Activated CD4-positive, alpha-beta T cell treated with anti-CD3 and anti-CD28 coated beads, Interleukin-2, amount 10 ng/mL, durations not matched to agents 24 days and 14 days (primary cell): ENCODE data around the gene CFI. TPM values are rescaled to one million over a fixed set of nuclear protein-coding genes. Genes with fewer than 3 reads are reported as not detected.

ENCODE experiments used
- DNase-seq: peaks from one replicate; pipeline ENCODE4 v3.0.0; 2022
- H3K27ac Mint-ChIP-seq: one replicate; pipeline ENCODE4 v1.8.0; 2022; ENCODE audit warnings: mild to moderate bottlenecking, mixed read lengths
- H3K27me3 Mint-ChIP-seq: one replicate; pipeline ENCODE4 v1.8.0; 2022; ENCODE audit warnings: mixed read lengths
- H3K36me3 Mint-ChIP-seq: one replicate; pipeline ENCODE4 v1.8.0; 2022; ENCODE audit warnings: low read depth, mild to moderate bottlenecking, mixed read lengths
- H3K4me1 Mint-ChIP-seq: one replicate; pipeline ENCODE4 v1.8.0; 2021; ENCODE audit warnings: mixed read lengths
- H3K4me3 Mint-ChIP-seq: one replicate; pipeline ENCODE4 v1.8.0; 2022; ENCODE audit warnings: mild to moderate bottlenecking, moderate library complexity, mixed read lengths
- H3K9me3 Mint-ChIP-seq: one replicate; pipeline ENCODE4 v1.8.0; 2021; ENCODE audit warnings: mixed read lengths
- intact Hi-C: fragments of 100-400 bp; cut with micrococcal nuclease; formaldehyde crosslinking; loops from one replicate; pipeline ENCODE4 v1.15.1; 2023
- total RNA-seq: library from RNA; stranded (reverse); gene quantifications from 2 replicates; pipeline ENCODE4 v1.2.3, GENCODE V29; 2022

The CFI gene
- total RNA-seq, 1 donor from 2014 or later: not detected

DNA sequence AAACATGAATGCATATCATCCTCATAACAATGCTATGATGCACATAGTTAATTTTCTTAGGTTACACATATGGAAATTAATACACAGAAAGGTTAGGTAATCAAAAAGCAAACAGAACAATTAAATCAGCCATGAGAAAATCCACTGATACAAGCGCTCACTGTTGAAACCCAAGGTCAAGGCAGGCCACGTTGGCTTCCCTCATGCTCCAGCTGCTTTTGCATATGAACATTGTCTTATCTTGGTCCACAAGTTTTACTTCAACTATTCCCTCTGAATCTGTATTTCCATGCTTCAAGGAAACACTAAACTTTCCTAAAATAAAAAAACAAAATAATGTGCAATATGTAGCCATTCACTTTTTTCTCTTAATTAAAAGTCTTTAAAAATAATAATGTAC is 37.4 kb downstream of the CFI start:
- Mint-ChIP-seq H3K27ac (no peak overlapping the region), H3K9me3 (no peaks in the 10 kb centered on the region), H3K4me3 (no peak overlapping the region), H3K27me3 (peaks cover 6% of the 10 kb centered on the region), H3K4me1 (peaks cover 5% of the 10 kb centered on the region), H3K36me3 (no peaks in the 10 kb centered on the region)
- intact Hi-C loops: loop anchor here (5.0 kb wide), 1 partner anchor 53 kb away; the partner anchor contains the start of gene GAR1
- DNase-seq: no peak

DNA sequence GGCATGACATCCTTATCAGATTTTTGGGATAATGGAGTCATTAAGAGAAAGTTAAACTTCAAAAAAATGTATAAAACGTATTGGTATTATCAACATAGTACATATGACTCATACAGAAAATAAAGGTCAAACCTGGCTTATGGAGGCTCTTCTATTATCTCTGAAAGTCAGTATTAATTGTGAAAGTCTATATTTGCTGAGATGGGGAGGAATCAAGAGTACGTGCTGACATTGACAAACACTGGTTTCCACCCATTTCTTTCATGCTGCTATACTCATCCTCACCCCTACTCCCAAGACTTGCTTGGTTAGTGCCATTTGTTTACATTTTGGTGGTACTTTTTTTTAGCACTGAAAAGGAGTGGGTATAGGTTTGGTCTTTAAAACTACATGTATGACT is 41.1 kb downstream of the CFI start:
- Mint-ChIP-seq H3K27ac (no peak overlapping the region), H3K4me3 (no peak overlapping the region), H3K9me3 (no peaks in the 10 kb centered on the region), H3K4me1 (peaks cover 5% of the 10 kb centered on the region), H3K27me3 (peaks cover 9% of the 10 kb centered on the region), H3K36me3 (no peaks in the 10 kb centered on the region)
- DNase-seq: peak; percentile 10
- intact Hi-C loops: loop anchor here (5.0 kb wide), 1 partner anchor 57 kb away; the partner anchor contains the start of gene GAR1

DNA sequence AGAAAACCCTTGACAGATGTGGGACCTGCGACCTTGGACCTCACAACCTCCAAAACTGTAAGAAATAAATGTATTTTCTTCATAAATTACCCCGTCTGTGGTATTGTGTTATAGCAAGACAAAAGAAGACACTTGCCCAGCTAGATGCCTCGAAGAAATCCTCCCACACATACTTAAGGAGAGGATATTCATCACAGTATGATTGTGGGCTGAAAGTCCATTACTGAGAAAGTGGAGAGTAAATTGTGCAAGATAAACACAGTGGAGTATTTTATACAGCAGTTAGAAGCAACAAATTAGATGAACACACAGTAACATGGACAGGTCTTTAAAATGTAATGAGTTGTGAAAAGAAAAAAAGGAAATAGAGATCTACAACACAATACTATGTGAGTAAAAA is 46.1 kb downstream of the CFI start:
- H3K4me1 Mint-ChIP-seq: no peaks in the 10 kb centered on the region
- no peaks in the 10 kb centered on the region for H3K9me3 Mint-ChIP-seq
- H3K27me3 Mint-ChIP-seq: peaks cover 7% of the 10 kb centered on the region
- intact Hi-C loops: no loop called here
- H3K4me3 Mint-ChIP-seq: no peak overlapping the region
- no peak overlapping the region for H3K27ac Mint-ChIP-seq
- no peaks in the 10 kb centered on the region for H3K36me3 Mint-ChIP-seq
- no peak for DNase-seq

DNA sequence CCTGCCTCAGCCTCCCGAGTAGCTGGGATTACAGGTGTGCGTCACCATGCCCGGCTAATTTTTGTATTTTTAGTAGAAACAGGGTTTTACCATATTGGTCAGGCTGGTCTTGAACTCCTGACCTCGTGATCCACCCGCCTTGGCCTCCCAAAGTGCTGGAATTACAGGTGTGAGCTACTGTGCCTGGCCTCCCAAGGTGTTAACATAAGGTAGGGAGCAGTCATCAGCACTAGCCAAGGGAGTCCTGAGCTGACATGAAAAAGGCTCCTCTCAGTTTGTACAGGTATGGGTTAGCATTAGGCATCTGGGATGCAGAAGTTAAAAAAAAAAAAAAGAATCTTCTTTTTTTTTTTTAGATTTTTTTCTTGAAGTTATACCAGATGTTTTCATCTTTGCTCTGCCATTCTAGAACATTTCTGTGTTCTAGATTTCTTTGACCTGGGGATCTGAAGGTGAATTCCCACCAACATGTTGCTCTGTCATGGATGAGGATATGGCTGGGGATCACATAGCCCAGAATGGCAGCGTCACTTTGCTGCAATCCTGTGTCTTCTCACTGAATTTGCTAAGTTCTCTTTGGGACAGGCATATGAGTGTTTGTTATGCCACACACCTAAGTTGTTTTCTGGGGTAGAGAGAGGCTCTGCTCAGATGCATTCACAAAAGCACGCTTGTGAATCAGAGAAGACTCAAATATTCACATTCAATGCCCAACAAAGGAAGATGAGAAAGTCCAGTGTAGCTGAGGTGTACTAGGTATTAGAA is 47.5 kb downstream of the CFI start:
- Mint-ChIP-seq H3K27ac (peak overlapping the region; percentile 48), H3K36me3 (no peaks in the 10 kb centered on the region), H3K4me1 (no peaks in the 10 kb centered on the region), H3K4me3 (no peak overlapping the region), H3K27me3 (peaks cover 7% of the 10 kb centered on the region), H3K9me3 (no peaks in the 10 kb centered on the region)
- intact Hi-C loops: loop anchor here (5.0 kb wide), 1 partner anchor 332 kb away; no protein-coding TSS in a partner anchor
- DNase-seq: peak; percentile 65

DNA sequence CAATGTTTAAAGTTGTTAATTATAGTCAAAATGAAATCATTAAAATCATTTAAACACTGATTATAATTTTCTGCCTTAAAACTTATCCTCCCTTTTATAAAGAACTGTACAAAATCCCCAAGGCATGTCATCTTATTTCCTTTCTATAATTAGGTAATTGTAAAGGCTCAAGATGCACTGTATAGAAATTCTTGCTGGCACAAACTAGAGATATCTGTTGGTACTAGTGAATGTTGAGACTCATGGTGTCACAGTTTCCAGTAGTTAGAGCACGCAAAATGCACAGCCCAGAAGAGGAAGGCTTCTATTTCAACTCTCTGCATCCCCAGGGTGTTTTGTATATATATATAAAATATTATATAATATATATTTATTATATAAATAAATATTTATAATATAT is 49.3 kb downstream of the CFI start:
- no peak overlapping the region for H3K4me3 Mint-ChIP-seq
- H3K9me3 Mint-ChIP-seq: no peaks in the 10 kb centered on the region
- H3K27me3 Mint-ChIP-seq: peaks cover 7% of the 10 kb centered on the region
- DNase-seq: peak; percentile 34
- no peak overlapping the region for H3K27ac Mint-ChIP-seq
- intact Hi-C loops: loop anchor here (5.0 kb wide), 1 partner anchor 330 kb away; no protein-coding TSS in a partner anchor
- H3K36me3 Mint-ChIP-seq: no peaks in the 10 kb centered on the region
- H3K4me1 Mint-ChIP-seq: no peaks in the 10 kb centered on the region

DNA sequence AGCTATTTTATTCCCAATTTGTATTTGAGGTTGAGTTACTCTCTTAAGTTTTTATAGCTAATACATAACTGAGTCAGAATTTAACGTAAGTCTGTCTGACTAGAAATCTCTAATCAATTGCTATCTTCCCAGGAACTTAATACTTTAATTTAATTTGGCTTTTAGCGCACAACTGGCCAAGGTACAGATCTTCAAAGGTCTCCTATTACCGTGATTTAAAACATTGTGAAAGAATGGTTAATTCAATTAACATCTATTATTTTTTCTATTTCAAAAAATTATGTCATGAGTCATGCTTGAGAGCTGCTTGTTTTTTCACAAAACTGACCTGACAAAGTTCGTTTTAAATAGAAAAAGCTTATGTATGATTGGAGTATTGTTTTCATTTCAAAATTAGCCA is 49.9 kb downstream of the CFI start:
- intact Hi-C loops: loop anchor here (5.0 kb wide), 1 partner anchor 330 kb away; no protein-coding TSS in a partner anchor
- Mint-ChIP-seq H3K36me3 (no peaks in the 10 kb centered on the region), H3K4me1 (no peaks in the 10 kb centered on the region)

DNA sequence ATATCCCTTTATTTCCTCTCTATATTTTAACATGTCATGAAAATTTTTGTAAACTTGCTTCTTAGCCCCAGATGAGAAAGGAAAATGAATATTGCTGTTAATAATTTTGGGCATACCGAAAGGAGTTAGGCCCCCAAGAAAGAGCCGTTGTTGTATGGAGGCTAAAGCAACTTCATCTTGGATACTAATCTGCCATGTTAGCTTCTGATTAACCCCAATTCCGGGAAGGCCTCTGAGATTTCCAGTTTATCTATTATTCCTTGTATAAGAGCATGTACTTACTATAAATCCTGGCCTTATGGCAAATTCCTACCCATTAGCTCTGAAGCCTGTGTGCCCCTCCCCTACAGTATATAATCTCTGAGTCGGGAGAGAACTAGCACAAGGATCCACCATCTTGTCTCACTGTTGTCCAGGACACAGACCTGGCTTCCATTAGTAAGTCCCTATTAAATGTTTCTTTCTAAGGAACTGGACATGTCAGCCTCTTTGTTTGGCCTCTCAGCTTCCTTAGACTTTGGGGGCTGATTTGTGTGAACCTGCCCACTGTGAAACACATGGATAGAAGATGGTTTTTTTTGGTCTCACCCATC is 51.1 kb downstream of the CFI start:
- no peak overlapping the region for H3K4me3 Mint-ChIP-seq
- no peak overlapping the region for H3K27ac Mint-ChIP-seq
- intact Hi-C loops: loop anchor here (5.0 kb wide), 1 partner anchor 328 kb away; no protein-coding TSS in a partner anchor
- H3K4me1 Mint-ChIP-seq: no peaks in the 10 kb centered on the region
- peak; percentile 54 for DNase-seq
- H3K36me3 Mint-ChIP-seq: no peaks in the 10 kb centered on the region
- H3K9me3 Mint-ChIP-seq: no peaks in the 10 kb centered on the region
- peaks cover 7% of the 10 kb centered on the region for H3K27me3 Mint-ChIP-seq

More for the DNA sequence above, 49.9 kb downstream of the CFI start:
- no peak overlapping the region for H3K4me3 Mint-ChIP-seq
- DNase-seq: peak; percentile 8
- no peaks in the 10 kb centered on the region for H3K9me3 Mint-ChIP-seq
- H3K27me3 Mint-ChIP-seq: peaks cover 7% of the 10 kb centered on the region
- H3K27ac Mint-ChIP-seq: no peak overlapping the region

DNA sequence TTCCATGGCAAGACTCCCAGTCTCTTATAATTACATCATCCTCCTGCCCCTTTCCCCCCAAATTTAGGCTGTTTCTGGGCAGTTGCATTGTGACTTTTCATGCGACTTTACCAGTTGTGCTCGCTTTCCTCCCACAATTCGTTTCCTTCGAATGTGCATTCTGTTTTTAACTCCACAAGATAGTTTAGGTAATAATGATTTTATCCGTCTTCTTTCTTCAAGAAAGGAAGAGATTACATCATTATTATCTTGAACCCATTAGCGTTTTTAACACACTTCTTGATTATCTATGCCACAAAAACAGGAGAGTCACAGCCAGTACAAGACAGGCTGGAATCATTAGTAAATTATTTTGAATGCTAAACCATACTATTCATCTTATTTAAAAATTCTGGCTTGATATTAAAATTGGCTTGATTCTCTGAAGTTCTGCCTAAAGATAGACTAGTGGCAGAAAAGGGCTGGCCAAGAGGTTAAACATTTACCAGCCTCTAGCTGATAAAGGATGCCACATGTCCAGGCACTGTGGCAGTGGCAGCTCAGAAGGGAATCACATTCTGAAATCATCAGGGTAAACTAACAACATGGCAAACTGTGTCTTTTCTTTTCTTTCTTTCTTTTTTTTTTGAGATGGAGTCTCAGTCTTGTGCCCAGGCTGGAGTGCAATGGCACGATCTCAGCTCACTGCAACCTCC is 52.3 kb downstream of the CFI start:
- Mint-ChIP-seq H3K27me3 (peaks cover 5% of the 10 kb centered on the region), H3K27ac (no peak overlapping the region), H3K4me3 (no peak overlapping the region), H3K36me3 (no peaks in the 10 kb centered on the region), H3K9me3 (no peaks in the 10 kb centered on the region), H3K4me1 (no peaks in the 10 kb centered on the region)
- peak; percentile 37 for DNase-seq
- intact Hi-C loops: loop anchor here (5.0 kb wide), 1 partner anchor 327 kb away; no protein-coding TSS in a partner anchor

DNA sequence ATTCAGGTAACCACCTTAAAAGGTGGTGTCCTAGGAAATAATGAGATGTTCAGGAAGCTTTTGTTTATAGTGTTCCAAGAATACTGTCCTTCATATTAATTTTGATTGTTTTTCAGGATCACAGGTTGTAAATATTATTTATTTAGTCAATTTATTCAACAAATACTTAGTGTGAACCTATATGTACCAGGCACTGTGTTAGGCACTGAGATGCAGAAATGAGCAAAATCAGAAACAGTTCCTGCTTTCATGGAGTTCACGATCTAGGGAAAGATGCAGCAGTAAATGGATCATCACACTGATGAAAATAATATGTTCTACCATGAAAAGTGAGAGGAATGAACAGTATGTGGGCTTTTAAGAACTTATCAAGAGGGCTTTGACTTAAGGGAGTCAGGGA is 53.7 kb downstream of the CFI start:
- intact Hi-C loops: no loop called here
- Mint-ChIP-seq H3K9me3 (no peaks in the 10 kb centered on the region), H3K27me3 (peaks cover 7% of the 10 kb centered on the region), H3K4me1 (no peaks in the 10 kb centered on the region), H3K36me3 (no peaks in the 10 kb centered on the region), H3K27ac (no peak overlapping the region), H3K4me3 (no peak overlapping the region)
- no peak for DNase-seq

DNA sequence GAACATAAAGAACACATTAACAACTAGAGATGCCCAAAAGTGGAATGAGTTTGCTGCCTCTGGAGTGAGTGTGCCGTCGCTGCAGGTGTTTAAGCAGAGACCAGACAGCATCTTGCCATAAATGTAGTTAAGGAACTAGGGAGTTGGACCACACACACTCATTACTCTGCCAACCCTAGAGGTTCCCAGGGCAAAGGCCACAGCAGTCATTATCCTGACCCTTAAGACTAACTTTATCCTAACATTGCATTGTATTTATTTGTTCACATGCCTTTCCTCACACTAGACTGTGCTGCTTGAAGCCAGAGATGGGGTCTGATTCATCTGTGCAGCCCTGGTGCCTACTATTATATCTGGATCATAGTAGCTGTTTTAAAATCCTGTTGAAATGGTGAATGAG is 55.1 kb downstream of the CFI start:
- H3K9me3 Mint-ChIP-seq: no peaks in the 10 kb centered on the region
- no peaks in the 10 kb centered on the region for H3K36me3 Mint-ChIP-seq
- intact Hi-C loops: no loop called here
- no peak overlapping the region for H3K4me3 Mint-ChIP-seq
- peak; percentile 22 for DNase-seq
- no peak overlapping the region for H3K27ac Mint-ChIP-seq
- H3K4me1 Mint-ChIP-seq: no peaks in the 10 kb centered on the region
- H3K27me3 Mint-ChIP-seq: peaks cover 14% of the 10 kb centered on the region

DNA sequence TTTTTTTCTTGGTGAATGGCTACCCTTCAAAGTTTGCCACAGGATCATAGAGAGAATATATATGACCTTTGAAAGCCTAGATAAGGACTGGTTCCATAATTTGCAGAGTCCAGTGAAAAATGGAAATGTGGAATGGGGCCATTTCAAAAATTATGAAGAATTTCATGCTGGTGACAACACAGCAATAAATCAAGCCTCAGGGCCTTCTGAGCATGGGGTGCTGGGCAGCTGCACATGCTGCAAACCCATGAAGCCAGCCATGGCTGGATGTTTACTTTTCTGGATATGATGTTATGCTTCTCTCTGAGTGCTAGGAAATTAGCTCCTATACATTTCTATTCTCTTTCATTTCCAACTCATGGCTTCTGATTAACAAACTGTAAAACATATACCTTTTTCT is 56.0 kb downstream of the CFI start:
- H3K4me3 Mint-ChIP-seq: no peak overlapping the region
- no peaks in the 10 kb centered on the region for H3K9me3 Mint-ChIP-seq
- H3K27me3 Mint-ChIP-seq: peaks cover 16% of the 10 kb centered on the region
- H3K27ac Mint-ChIP-seq: no peak overlapping the region
- DNase-seq: peak; percentile 26
- no peaks in the 10 kb centered on the region for H3K36me3 Mint-ChIP-seq
- no peaks in the 10 kb centered on the region for H3K4me1 Mint-ChIP-seq
- intact Hi-C loops: no loop called here

DNA sequence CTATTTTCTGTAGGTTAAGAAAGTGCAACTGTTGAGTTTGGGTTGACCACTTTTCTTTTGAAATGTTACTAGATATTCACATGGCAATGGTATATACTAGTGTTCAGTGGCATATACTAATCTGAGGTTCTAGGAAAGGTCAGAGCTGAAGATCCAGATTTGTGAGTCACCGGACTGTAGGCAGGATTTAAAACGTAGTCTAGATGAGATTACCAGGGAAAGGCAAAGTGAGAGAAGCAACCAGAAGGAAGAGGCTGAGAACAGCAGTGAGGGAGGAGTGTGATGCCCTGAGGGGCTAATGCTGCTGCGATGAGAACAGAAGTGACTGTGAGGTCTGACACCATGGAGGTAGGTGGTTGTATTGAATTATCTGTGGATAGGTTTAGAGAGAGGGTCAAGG is 62.3 kb downstream of the CFI start:
- DNase-seq: peak; percentile 26
- Mint-ChIP-seq H3K4me3 (no peak overlapping the region), H3K27ac (no peak overlapping the region), H3K36me3 (no peaks in the 10 kb centered on the region), H3K9me3 (no peaks in the 10 kb centered on the region), H3K27me3 (peaks cover 25% of the 10 kb centered on the region), H3K4me1 (no peaks in the 10 kb centered on the region)
- intact Hi-C loops: no loop called here

DNA sequence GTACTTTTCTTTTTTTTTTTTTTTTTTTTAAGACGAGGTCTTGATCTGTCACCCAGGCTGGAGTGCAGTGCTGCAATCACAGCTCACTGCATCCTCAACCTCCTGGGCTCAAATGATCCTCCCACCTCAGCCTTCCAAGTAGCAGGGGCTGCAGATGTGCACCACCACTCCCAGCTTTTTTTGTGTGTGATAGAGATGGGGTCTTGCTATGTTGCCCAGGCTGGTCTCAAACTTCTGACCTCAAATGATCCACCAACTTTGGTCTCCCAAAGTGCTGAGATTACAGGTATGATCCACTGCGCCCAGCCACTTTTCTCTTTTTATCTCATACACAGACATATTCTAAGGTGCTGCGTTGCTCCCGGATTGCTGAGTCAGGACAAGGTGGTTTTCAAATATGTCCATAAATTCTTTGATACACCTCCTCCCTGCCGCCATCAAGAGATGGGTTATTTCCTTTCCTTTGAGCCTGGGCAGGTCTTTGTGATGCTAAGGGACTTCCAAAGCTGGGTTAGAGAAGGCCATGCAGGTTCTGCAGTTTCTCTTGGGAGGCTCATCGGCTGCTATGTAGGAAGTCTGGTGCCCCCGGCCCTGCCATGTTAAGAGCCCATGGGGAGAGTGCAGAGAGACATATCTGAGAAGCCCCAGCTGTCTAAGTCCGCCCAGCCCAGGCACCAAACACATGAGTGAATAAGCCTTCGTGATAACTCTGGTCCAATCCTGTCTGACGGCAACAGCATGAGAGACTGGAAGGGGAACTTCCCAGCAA is 63.5 kb downstream of the CFI start:
- DNase-seq: peak; percentile 53
- Mint-ChIP-seq H3K27me3 (peaks cover 25% of the 10 kb centered on the region), H3K4me1 (no peaks in the 10 kb centered on the region), H3K4me3 (no peak overlapping the region), H3K9me3 (no peaks in the 10 kb centered on the region), H3K27ac (no peak overlapping the region), H3K36me3 (no peaks in the 10 kb centered on the region)
- intact Hi-C loops: no loop called here
